Fibroblast of villous mesenchyme (primary cell): Measurements from ENCODE around the gene IL1B. TPM values are rescaled to one million over a fixed set of nuclear protein-coding genes. Genes with fewer than 3 reads are reported as not detected.

ENCODE experiments used
- DNase-seq: peaks from one replicate; pipeline ENCODE4 v3.0.0-alpha.2; 2010; ENCODE audit warnings: low read depth
- H3K4me3 ChIP-seq: 2 replicates; pipeline ENCODE4 v1.5.1; 2011; ENCODE audit warnings: low read depth, mild to moderate bottlenecking, low read length
- CTCF ChIP-seq: IDR thresholded peaks from 2 replicates; pipeline ENCODE4 v1.5.1; 2012; ENCODE audit warnings: low read depth, mild to moderate bottlenecking, low read length; ENCODE audit not compliant: insufficient read depth
- total RNA-seq: library from RNA; depleted of rRNA; stranded (reverse); fragments of >200 nt; gene quantifications from 2 replicates; pipeline ENCODE4 v1.2.3, GENCODE V29; 2012

The IL1B gene
- total RNA-seq, 1 donor: 2.6 TPM

- DNase-seq: peak; percentile 41
- peak; percentile 36 for TF ChIP-seq CTCF
- no peak overlapping the region for H3K4me3 ChIP-seq
These were observed 22.3 kb downstream of the IL1B start for GRCh38 chr2:112814278-112814677.

- no peak for DNase-seq
- no peak overlapping the region for H3K4me3 ChIP-seq
- TF ChIP-seq CTCF: no peak
These were observed 23.2 kb downstream of the IL1B start for GRCh38 chr2:112813280-112813966.

- peak; percentile 92 for DNase-seq
- TF ChIP-seq CTCF: no peak
These were observed 24.0 kb downstream of the IL1B start for GRCh38 chr2:112812318-112813267.

GRCh38 chr2:112811841-112812306 lies 24.7 kb downstream of the IL1B start:
- peak; percentile 69 for DNase-seq
- TF ChIP-seq CTCF: no peak
- no peak overlapping the region for H3K4me3 ChIP-seq

More at GRCh38 chr2:112812318-112813267, 24.0 kb downstream of the IL1B start:
- H3K4me3 ChIP-seq: no peak overlapping the region

- TF ChIP-seq CTCF: no peak
- no peak for DNase-seq
- no peak overlapping the region for H3K4me3 ChIP-seq
These were observed 25.2 kb downstream of the IL1B start for GRCh38 chr2:112811276-112811831.

GRCh38 chr2:112809112-112809511 lies 27.5 kb downstream of the IL1B start:
- no peak for DNase-seq
- TF ChIP-seq CTCF: no peak
- H3K4me3 ChIP-seq: no peak overlapping the region
